K562 (cell line): Measurements from ENCODE around the gene KRT77. TPM values are rescaled to one million over a fixed set of nuclear protein-coding genes. Genes with fewer than 3 reads are reported as not detected.
A peak's percentile ranks its signal among the peaks of the same experiment; 100 is the strongest.

Experiments used
- ATAC-seq: fragments of 200-7000 bp; cut with Tn5 transposase; 3 replicates; pipeline ENCODE4 v1.9.1; 2020; ENCODE audit warnings: moderate library complexity
- BruUV-seq: library from RNA; stranded (reverse); fragments of 400-500 nt; replicated peaks from 2 replicates; lab custom pipeline; 2021; lab: Mats Ljungman, UMichigan
- CTCF ChIA-PET: fragments of 300-600 bp; formaldehyde crosslinking; extraction: SDS; loops from one replicate; lab custom pipeline; 2021; ENCODE audit warnings: low intra/inter-chr PET ratio; lab: Yijun Ruan, JAX
- POLR2A ChIA-PET: fragments of 300-600, 350-650 bp; sonication (Branson Sonifier 250); formaldehyde crosslinking; extraction: SDS; loops from one replicate; lab custom pipeline; 2021; ENCODE audit warnings: antibody characterized with exemption, inconsistent platforms; lab: Yijun Ruan, JAX
- DNase-seq, 4 experiments: peaks; one replicate each; pipeline versions ENCODE4 v3.0.0 to v3.0.0-alpha.2; 2011 to 2018; ENCODE audit warnings: low spot score in 3 of 4, mixed read lengths in 3 of 4; ENCODE audit errors: extremely low read depth in 1 of 4
- FAIRE-seq: peaks from 2 replicates; lab custom pipeline; 2011; peaks lifted over from hg19 to GRCh38; lab: Jason Lieb, UNC
- H2AFZ ChIP-seq: 2 replicates; pipeline ENCODE4 v1.6.0; 2011; ENCODE audit warnings: low read depth, low read length, control low read depth, inconsistent platforms
- H3K27ac ChIP-seq: fragments of 200-600 bp; 3 replicates; pipeline ENCODE4 v1.8.0; 2011; ENCODE audit warnings: low read depth, mild to moderate bottlenecking, control low read depth, inconsistent platforms, low read length, moderate library complexity, mixed read lengths; ENCODE audit errors: extremely low read depth
- H3K27me3 ChIP-seq, 2 experiments: fragments of 300-600 bp in 1 of 2; 2 replicates in 1 of 2; 3 replicates in 1 of 2; pipeline versions ENCODE4 v1.6.0 to v1.8.0; 2011; ENCODE audit warnings: inconsistent platforms in 2 of 2, low read length in 2 of 2, mild to moderate bottlenecking in 1 of 2, mixed read lengths in 1 of 2, moderate library complexity in 1 of 2; ENCODE audit not compliant: control insufficient read depth in 2 of 2, insufficient read depth in 2 of 2
- H3K36me3 ChIP-seq: fragments of 300-600 bp; 3 replicates; pipeline ENCODE4 v1.8.0; 2011; ENCODE audit warnings: mild to moderate bottlenecking, low read length, inconsistent platforms; ENCODE audit not compliant: control insufficient read depth, insufficient read depth
- H3K4me1 ChIP-seq, 2 experiments: fragments of 200-600 bp in 1 of 2; replicated peaks in 1 of 2; 2 replicates in 1 of 2; 3 replicates in 1 of 2; pipeline versions ENCODE4 v1.5.1 to v1.8.0; 2011; ENCODE audit warnings: inconsistent platforms in 2 of 2, low read length in 2 of 2, mild to moderate bottlenecking in 1 of 2, mixed read lengths in 1 of 2, moderate library complexity in 1 of 2; ENCODE audit not compliant: control insufficient read depth in 2 of 2, insufficient read depth in 2 of 2
- H3K4me2 ChIP-seq: 2 replicates; pipeline ENCODE4 v1.6.1; 2011; ENCODE audit warnings: low read length, control low read depth, inconsistent platforms, mixed read lengths; ENCODE audit not compliant: insufficient read depth
- H3K4me3 ChIP-seq: fragments of 200-600 bp; sonication (generic), shearing (Covaris generic); 2 replicates; pipeline ENCODE4 v1.5.1; 2016; ENCODE audit warnings: control low read depth, inconsistent platforms
- H3K79me2 ChIP-seq: fragments of 200-600 bp; 3 replicates; pipeline ENCODE4 v1.8.0; 2011; ENCODE audit warnings: low read length, inconsistent platforms; ENCODE audit not compliant: control insufficient read depth, insufficient read depth
- H3K9ac ChIP-seq, 2 experiments: 2 replicates each; pipeline versions ENCODE4 v1.6.0 to v1.6.1; 2011; ENCODE audit warnings: low read depth in 2 of 2, low read length in 2 of 2, control low read depth in 1 of 2, inconsistent platforms in 1 of 2, mild to moderate bottlenecking in 1 of 2, mixed read lengths in 1 of 2; ENCODE audit not compliant: insufficient read depth in 1 of 2
- H3K9me1 ChIP-seq: one replicate; pipeline ENCODE4 v1.6.0; 2011; ENCODE audit warnings: inconsistent platforms, mild to moderate bottlenecking, low read length, moderate library complexity; ENCODE audit not compliant: control insufficient read depth, insufficient read depth
- H3K9me3 ChIP-seq: replicated peaks from 2 replicates; pipeline ENCODE4 v1.5.1; 2011; ENCODE audit warnings: low read depth, low read length, inconsistent platforms; ENCODE audit not compliant: control insufficient read depth, insufficient read depth
- H4K20me1 ChIP-seq: replicated peaks from 2 replicates; pipeline ENCODE4 v1.6.1; 2011; ENCODE audit warnings: low read length, inconsistent platforms, mixed read lengths; ENCODE audit not compliant: control insufficient read depth, insufficient read depth
- CXXC5 ChIP-seq: fragments of 250-450 bp; sonication (Bioruptor Pico); IDR thresholded peaks from 2 replicates; pipeline ENCODE4 v1.8.0; 2022; ENCODE audit warnings: inconsistent platforms, mild to moderate bottlenecking, moderate library complexity
- MEIS2 ChIP-seq: fragments of 450-650 bp; IDR thresholded peaks from 2 replicates; pipeline ENCODE4 v1.6.1; 2014; ENCODE audit warnings: mild to moderate bottlenecking; ENCODE audit not compliant: partially characterized antibody
- PHB2 ChIP-seq: fragments of 450-650 bp; IDR thresholded peaks from 2 replicates; pipeline ENCODE4 v1.6.1; 2017; ENCODE audit warnings: low read depth
- RBM25 ChIP-seq: fragments of 200-400 bp; formaldehyde crosslinking; IDR thresholded peaks from 2 replicates; pipeline ENCODE4 v1.6.1; 2018; ENCODE audit warnings: low read length, low read depth, moderate library complexity; ENCODE audit not compliant: severe bottlenecking
- U2AF1 ChIP-seq: fragments of 200-400 bp; formaldehyde crosslinking; optimal IDR thresholded peaks from 2 replicates; pipeline ENCODE3; 2017; ENCODE audit warnings: mild to moderate bottlenecking, low read depth, low read length, moderate library complexity
- ZNF316 ChIP-seq: fragments of 450-650 bp; IDR thresholded peaks from 2 replicates; pipeline ENCODE4 v1.6.1; 2016
- ZNF668 ChIP-seq: fragments of 250-450 bp; sonication (Bioruptor Pico); IDR thresholded peaks from 2 replicates; pipeline ENCODE4 v1.8.0; 2022; ENCODE audit warnings: mild to moderate bottlenecking, inconsistent platforms
- WGBS: fragments of 100-300 bp; shearing (Covaris generic); methylation state at CpG from one replicate; pipeline ENCODE4 v1.1.6; 2016; ENCODE audit warnings: low coverage, mixed read lengths; ENCODE audit not compliant: insufficient coverage; ENCODE audit errors: missing lambda C conversion rate; 5-methylcytosine and 5-hydroxymethylcytosine counted together
- in situ Hi-C: fragments of 300-500 bp; cut with MboI; formaldehyde crosslinking; loops from 4 replicates; pipeline ENCODE4 v1.15.0; 2018; ENCODE audit warnings: inconsistent platforms, mixed read lengths
- intact Hi-C: fragments of 100-400 bp; cut with micrococcal nuclease; formaldehyde crosslinking; loops from 2 replicates; pipeline ENCODE4 v1.14.2; 2022
- polyA plus RNA-seq, 8 experiments: library from polyadenylated mRNA; depleted of rRNA in 4 of 8; stranded (reverse) in 5 of 8; unstranded in 3 of 8; fragments of >200 nt; fragmentation: Nextera tagmentation in 2 of 8; fragmentation: Illumina TruSeq in 1 of 8; extraction: Ambion mirVana in 2 of 8; extraction: Trizol in 1 of 8; gene quantifications; 2 replicates each; pipeline versions ENCODE4 v1.2.1 to v1.2.3, GENCODE V29; 2011 to 2014; ENCODE audit warnings: inconsistent platforms in 1 of 8, missing spikeins in 1 of 8
- total RNA-seq, 7 experiments: library from RNA; depleted of rRNA in 6 of 7; stranded (reverse); fragments of >200 nt in 6 of 7; fragmentation: Illumina TruSeq in 2 of 7; extraction: Trizol in 2 of 7; gene quantifications; 2 replicates each; pipeline versions ENCODE4 v1.2.1 to v1.2.3, GENCODE V29; 2011 to 2021; ENCODE audit warnings: low replicate concordance in 1 of 7
- TF ChIP-seq, protein P1 (sequence below): sonication (generic); formaldehyde crosslinking; IDR thresholded peaks from 2 replicates; pipeline ENCODE4 v1.8.0; 2022; ENCODE audit warnings: missing genetic modification reagents, mild to moderate bottlenecking, borderline replicate concordance
- TF ChIP-seq, protein P2 (sequence below): fragments of 250-450 bp; sonication (Bioruptor Pico); IDR thresholded peaks from 2 replicates; pipeline ENCODE4 v1.5.1; 2021; ENCODE audit warnings: mild to moderate bottlenecking
- TF ChIP-seq, protein P3 (sequence below), 2 experiments: fragments of 450-650 bp; conservative IDR thresholded peaks; 2 replicates each; pipeline ENCODE4 v1.6.1; 2017; ENCODE audit warnings: mild to moderate bottlenecking in 2 of 2, moderate library complexity in 2 of 2

KRT77 gene
- total and polyA plus RNA-seq, 9 of the 15 experiments (the other 6 are each of a cell fraction or from before 2014, with no cell fraction given), result not detected

DNA sequence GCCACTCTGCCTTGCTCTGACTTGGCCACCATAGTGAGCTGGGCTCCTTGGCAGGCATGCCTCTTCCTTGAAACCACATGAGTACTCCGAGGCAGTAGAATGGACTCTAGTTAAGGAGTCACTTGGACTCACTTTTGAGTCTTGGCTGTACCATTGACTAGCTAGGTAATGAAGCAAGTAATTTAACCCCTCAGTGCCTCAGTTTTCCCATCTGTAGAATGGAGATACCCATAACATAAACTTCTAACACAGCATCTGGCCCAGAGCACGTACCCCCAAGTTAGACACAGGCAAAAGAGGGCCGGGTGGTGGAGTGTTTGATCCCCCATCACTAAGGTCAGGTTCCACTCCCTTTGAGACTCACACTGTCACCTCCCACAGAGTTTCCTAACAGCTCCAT is 8.3 kb downstream of the KRT77 start:
- Histone ChIP-seq H3K4me3 (no peak overlapping the region), H3K9me1 (no peaks in the 10 kb centered on the region), H3K27me3 (peaks cover 15 to 57% of the 10 kb centered on the region in 2 experiments; a peak in 3 of 5 replicates), H3K79me2 (no peaks in the 10 kb centered on the region), H3K4me1 (peaks cover 0 to 10% of the 10 kb centered on the region in 2 experiments; a peak in 1 of 5 replicates), H3K9ac (no peak overlapping the region), H3K36me3 (no peaks in the 10 kb centered on the region), H3K9me3 (no peaks in the 10 kb centered on the region), H3K27ac (no peak overlapping the region), H3K4me2 (no peak overlapping the region), H4K20me1 (peaks cover 7% of the 10 kb centered on the region; the same call in 1 of the 2 replicates), H2AFZ (no peak overlapping the region)
- 3% methylated on average over 3 of the region's 3 CpGs for WGBS
- no peak for FAIRE-seq
- intact Hi-C loops, result loop anchor here (10.0 kb wide), 2 partner anchors 110 to 180 kb away; no protein-coding TSS in a partner anchor
- CTCF ChIA-PET, result no interaction called here
- in situ Hi-C loops, result no loop called here
- TF ChIP-seq RBM25 (peak; percentile 62), MEIS2 (no peak)
- POLR2A ChIA-PET, result interaction anchor here (0.6 to 0.7 kb wide), 2 partner anchors 14 to 34 kb away, joined by 3 read pairs; no protein-coding TSS in a partner anchor
- DNase-seq, result no peak
- ATAC-seq, result no peak
- no TSS peak for BruUV-seq

DNA sequence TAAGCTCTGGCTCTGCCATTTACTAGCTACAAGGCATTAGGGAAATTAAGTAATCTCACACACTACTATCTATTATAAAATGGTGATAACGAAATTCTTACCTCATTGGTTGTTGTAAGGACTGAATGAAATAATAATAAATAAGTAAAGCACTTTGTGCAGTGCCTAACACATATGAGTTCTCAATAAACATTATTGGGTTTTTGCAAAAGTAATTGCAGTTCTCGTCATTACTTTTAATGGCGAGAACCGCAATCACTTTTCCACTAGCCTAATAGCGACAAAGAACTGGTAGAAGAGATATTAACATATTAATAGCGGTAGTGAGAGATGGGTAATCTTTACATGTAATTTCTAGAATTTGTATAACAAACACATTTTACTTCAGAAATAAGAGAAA is 9.2 kb downstream of the KRT77 start:
- POLR2A ChIA-PET, result interaction anchor here (0.6 kb wide), 1 partner anchor 200 kb away, joined by 3 read pairs; no protein-coding TSS in a partner anchor
- Histone ChIP-seq H3K79me2 (no peaks in the 10 kb centered on the region), H3K4me3 (no peak overlapping the region), H3K9me1 (no peaks in the 10 kb centered on the region), H3K36me3 (no peaks in the 10 kb centered on the region), H3K27ac (no peak overlapping the region), H4K20me1 (peaks cover 4% of the 10 kb centered on the region; the same call in 1 of the 2 replicates), H3K4me1 (peaks cover 0 to 10% of the 10 kb centered on the region in 2 experiments; a peak in 1 of 5 replicates), H3K27me3 (peaks cover 15 to 52% of the 10 kb centered on the region in 2 experiments; a peak in 3 of 5 replicates), H3K9me3 (no peaks in the 10 kb centered on the region), H2AFZ (no peak overlapping the region), H3K4me2 (no peak overlapping the region), H3K9ac (no peak overlapping the region)
- CTCF ChIA-PET, result no interaction called here
- TF ChIP-seq CXXC5 (CRISPR knock-in tag) (no peak), ZNF668 (CRISPR knock-in tag) (no peak), U2AF1 (no peak), PHB2 (no peak), ZNF316 (no peak)
- TF ChIP-seq, protein P1, sequence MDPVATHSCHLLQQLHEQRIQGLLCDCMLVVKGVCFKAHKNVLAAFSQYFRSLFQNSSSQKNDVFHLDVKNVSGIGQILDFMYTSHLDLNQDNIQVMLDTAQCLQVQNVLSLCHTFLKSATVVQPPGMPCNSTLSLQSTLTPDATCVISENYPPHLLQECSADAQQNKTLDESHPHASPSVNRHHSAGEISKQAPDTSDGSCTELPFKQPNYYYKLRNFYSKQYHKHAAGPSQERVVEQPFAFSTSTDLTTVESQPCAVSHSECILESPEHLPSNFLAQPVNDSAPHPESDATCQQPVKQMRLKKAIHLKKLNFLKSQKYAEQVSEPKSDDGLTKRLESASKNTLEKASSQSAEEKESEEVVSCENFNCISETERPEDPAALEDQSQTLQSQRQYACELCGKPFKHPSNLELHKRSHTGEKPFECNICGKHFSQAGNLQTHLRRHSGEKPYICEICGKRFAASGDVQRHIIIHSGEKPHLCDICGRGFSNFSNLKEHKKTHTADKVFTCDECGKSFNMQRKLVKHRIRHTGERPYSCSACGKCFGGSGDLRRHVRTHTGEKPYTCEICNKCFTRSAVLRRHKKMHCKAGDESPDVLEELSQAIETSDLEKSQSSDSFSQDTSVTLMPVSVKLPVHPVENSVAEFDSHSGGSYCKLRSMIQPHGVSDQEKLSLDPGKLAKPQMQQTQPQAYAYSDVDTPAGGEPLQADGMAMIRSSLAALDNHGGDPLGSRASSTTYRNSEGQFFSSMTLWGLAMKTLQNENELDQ, result no peak
- TF ChIP-seq, protein P2, sequence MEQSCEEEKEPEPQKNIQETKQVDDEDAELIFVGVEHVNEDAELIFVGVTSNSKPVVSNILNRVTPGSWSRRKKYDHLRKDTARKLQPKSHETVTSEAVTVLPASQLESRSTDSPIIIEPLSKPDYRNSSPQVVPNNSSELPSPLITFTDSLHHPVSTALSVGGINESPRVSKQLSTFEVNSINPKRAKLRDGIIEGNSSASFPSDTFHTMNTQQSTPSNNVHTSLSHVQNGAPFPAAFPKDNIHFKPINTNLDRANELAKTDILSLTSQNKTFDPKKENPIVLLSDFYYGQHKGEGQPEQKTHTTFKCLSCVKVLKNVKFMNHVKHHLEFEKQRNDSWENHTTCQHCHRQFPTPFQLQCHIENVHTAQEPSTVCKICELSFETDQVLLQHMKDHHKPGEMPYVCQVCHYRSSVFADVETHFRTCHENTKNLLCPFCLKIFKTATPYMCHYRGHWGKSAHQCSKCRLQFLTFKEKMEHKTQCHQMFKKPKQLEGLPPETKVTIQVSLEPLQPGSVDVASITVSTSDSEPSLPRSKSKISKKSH (CRISPR knock-in tag), result no peak
- TF ChIP-seq, protein P3, sequence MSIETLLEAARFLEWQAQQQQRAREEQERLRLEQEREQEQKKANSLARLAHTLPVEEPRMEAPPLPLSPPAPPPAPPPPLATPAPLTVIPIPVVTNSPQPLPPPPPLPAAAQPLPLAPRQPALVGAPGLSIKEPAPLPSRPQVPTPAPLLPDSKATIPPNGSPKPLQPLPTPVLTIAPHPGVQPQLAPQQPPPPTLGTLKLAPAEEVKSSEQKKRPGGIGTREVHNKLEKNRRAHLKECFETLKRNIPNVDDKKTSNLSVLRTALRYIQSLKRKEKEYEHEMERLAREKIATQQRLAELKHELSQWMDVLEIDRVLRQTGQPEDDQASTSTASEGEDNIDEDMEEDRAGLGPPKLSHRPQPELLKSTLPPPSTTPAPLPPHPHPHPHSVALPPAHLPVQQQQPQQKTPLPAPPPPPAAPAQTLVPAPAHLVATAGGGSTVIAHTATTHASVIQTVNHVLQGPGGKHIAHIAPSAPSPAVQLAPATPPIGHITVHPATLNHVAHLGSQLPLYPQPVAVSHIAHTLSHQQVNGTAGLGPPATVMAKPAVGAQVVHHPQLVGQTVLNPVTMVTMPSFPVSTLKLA (conservative IDR thresholded peaks at IDR 0.05), result no peak
- intact Hi-C loops (loop anchor here (10.0 kb wide), 2 partner anchors 109 to 181 kb away; no protein-coding TSS in a partner anchor), in situ Hi-C loops (no loop called here)
- BruUV-seq, result no TSS peak
- WGBS, result 31% methylated on average over 6 of the region's 6 CpGs
- FAIRE-seq (no peak), DNase-seq (no peak), ATAC-seq (no peak)
